Daoy (cell line): Measurements from ENCODE around the gene HSD17B13. TPM values are rescaled to one million over a fixed set of nuclear protein-coding genes. Genes with fewer than 3 reads are reported as not detected.

ENCODE experiments used
- DNase-seq: peaks from one replicate; pipeline ENCODE4 v3.0.0-alpha.2; 2015; ENCODE audit warnings: low read depth
- total RNA-seq: library from RNA; depleted of rRNA; stranded (reverse); fragments of >200 nt; shearing (Covaris generic); gene quantifications from 2 replicates; pipeline ENCODE4 v1.2.3, GENCODE V29; 2014; rRNA removed

The HSD17B13 gene
- total RNA-seq, 1 experiment from 2014 or later = not detected

- no peak for DNase-seq
Measured at GRCh38 chr4:87268411-87268810, 54.3 kb downstream of the HSD17B13 start.

- no peak for DNase-seq
Measured at GRCh38 chr4:87266986-87267385, 55.7 kb downstream of the HSD17B13 start.

- DNase-seq = no peak
Measured at GRCh38 chr4:87262886-87263285, 59.8 kb downstream of the HSD17B13 start.

GRCh38 chr4:87260477-87260876 is 62.2 kb downstream of the HSD17B13 start:
- no peak for DNase-seq

GRCh38 chr4:87258677-87259076 is 64.0 kb downstream of the HSD17B13 start:
- DNase-seq = no peak

- no peak for DNase-seq
Measured at GRCh38 chr4:87257523-87257922, 65.2 kb downstream of the HSD17B13 start.

- DNase-seq = no peak
Measured at GRCh38 chr4:87255755-87256154, 66.9 kb downstream of the HSD17B13 start.

Other genes starting within 250 kb of the HSD17B13 start
- gene KLHL8, start 102.3 kb downstream of the HSD17B13 start, total RNA-seq = 5.0 and 9.6 TPM in 2 replicates
- gene HSD17B11, start 68.3 kb upstream of the HSD17B13 start, total RNA-seq = 6.8 and 13.5 TPM in 2 replicates
- gene NUDT9, start 99.7 kb upstream of the HSD17B13 start, total RNA-seq = 4.9 and 20.3 TPM in 2 replicates
- gene SPARCL1, start 206.5 kb upstream of the HSD17B13 start, total RNA-seq = not detected in 2 replicates